Immature natural killer cell (primary cell): Measurements from ENCODE around the gene CSTA. TPM values are rescaled to one million over a fixed set of nuclear protein-coding genes. Genes with fewer than 3 reads are reported as not detected.

ENCODE experiments used
- DNase-seq, 3 donors: peaks; one replicate each; pipeline ENCODE4 v3.0.0; 2022; ENCODE audit warnings: mixed read lengths in 1 of 3
- H3K27ac Mint-ChIP-seq, 6 donors: one replicate each; pipeline ENCODE4 v1.8.0; 2020; ENCODE audit warnings: mixed read lengths in 6 of 6, mild to moderate bottlenecking in 5 of 6, inconsistent platforms in 4 of 6, moderate library complexity in 3 of 6
- H3K27me3 Mint-ChIP-seq, 3 donors: one replicate each; pipeline ENCODE4 v1.8.0; 2020 to 2021; ENCODE audit warnings: low read depth in 3 of 3, mild to moderate bottlenecking in 3 of 3, mixed read lengths in 3 of 3, moderate library complexity in 3 of 3, inconsistent platforms in 1 of 3
- H3K36me3 Mint-ChIP-seq, 3 donors: one replicate each; pipeline ENCODE4 v1.8.0; 2020; ENCODE audit warnings: mixed read lengths in 3 of 3, inconsistent platforms in 2 of 3, mild to moderate bottlenecking in 2 of 3
- H3K4me1 Mint-ChIP-seq, 2 donors: one replicate each; pipeline ENCODE4 v1.8.0; 2020; ENCODE audit warnings: inconsistent platforms in 2 of 2, mild to moderate bottlenecking in 2 of 2, mixed read lengths in 2 of 2, moderate library complexity in 1 of 2
- H3K4me3 Mint-ChIP-seq, 5 donors: one replicate each; pipeline ENCODE4 v1.8.0; 2020; ENCODE audit warnings: mild to moderate bottlenecking in 5 of 5, mixed read lengths in 5 of 5, inconsistent platforms in 3 of 5, moderate library complexity in 3 of 5
- H3K9me3 Mint-ChIP-seq, 6 donors: one replicate each; pipeline ENCODE4 v1.8.0; 2020; ENCODE audit warnings: mild to moderate bottlenecking in 6 of 6, mixed read lengths in 6 of 6, inconsistent platforms in 4 of 6, moderate library complexity in 3 of 6
- polyA plus RNA-seq, 3 donors: library from polyadenylated mRNA; unstranded; fragments of 300-500 nt; fragmentation: Illumina TruSeq; gene quantifications; one replicate each; pipeline ENCODE4 v1.2.3, GENCODE V29; 2021

Gene CSTA, protein sequence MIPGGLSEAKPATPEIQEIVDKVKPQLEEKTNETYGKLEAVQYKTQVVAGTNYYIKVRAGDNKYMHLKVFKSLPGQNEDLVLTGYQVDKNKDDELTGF
- 1 to 10 TPM in 2 of 3 donors, under 1 TPM in 1; 0.63 to 4.1 (median 1.5) TPM for polyA plus RNA-seq

DNA sequence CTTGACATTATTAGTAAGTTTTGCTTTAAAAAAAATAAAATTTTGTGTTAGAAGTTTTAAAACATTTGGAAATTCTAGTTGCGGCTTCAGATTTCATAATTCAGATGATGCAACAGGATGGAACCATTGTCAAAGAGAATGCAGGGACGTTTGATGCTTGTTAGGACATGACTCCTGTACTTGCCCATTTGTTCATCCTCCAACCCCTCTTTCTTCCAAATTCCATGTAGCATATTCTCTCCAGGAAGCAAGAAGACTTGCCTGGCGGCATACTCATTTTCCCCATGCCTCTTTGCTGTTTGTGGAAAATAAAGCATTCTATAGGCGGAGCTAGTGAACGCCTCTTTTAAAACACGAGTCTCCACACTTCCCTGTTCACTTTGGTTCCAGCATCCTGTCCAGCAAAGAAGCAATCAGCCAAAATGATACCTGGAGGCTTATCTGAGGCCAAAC lies at the start of gene CSTA:
Gene CSTA (plus strand): TSS at position 378 of the 453 bp plus-strand sequence. CDS start 45 bp downstream, at position 423.
- H3K9me3 Mint-ChIP-seq, result peaks cover 0 to 4% (median 0%) of the 10 kb centered on the region in 6 donors
- H3K4me3 Mint-ChIP-seq, result no peak within 1 kb of the TSS
- H3K4me1 Mint-ChIP-seq, result no peaks in the 10 kb centered on the region
- DNase-seq, result no peak
- H3K36me3 Mint-ChIP-seq, result no peaks in the 10 kb centered on the region
- peaks cover 0 to 3% (median 1%) of the 10 kb centered on the region in 3 donors for H3K27me3 Mint-ChIP-seq
- no peak within 1 kb of the TSS for H3K27ac Mint-ChIP-seq

DNA sequence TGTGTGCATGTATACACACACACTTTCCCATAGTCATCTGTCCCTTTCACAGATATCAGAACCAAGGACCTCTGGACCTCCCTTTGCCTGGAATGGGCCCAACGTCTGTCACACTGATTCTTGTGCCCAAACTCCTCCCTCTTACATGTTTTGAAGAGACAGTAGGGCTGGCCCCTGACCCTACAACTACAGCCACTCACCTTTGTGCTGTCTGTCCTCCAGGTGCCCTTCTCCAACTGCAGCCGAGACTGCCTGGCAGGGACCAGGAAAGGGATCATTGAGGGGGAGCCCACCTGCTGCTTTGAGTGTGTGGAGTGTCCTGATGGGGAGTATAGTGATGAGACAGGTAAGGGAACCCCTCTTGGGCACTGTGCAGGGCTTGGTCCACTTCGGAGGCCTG lies 43.2 kb upstream of the CSTA start:
- H3K27ac Mint-ChIP-seq, result no peak overlapping the region
- H3K36me3 Mint-ChIP-seq, result no peaks in the 10 kb centered on the region
- no peak for DNase-seq
- no peak overlapping the region for H3K4me3 Mint-ChIP-seq
- H3K9me3 Mint-ChIP-seq, result no peaks in the 10 kb centered on the region
- peaks cover 0 to 3% (median 0%) of the 10 kb centered on the region in 3 donors for H3K27me3 Mint-ChIP-seq
- H3K4me1 Mint-ChIP-seq, result no peaks in the 10 kb centered on the region

DNA sequence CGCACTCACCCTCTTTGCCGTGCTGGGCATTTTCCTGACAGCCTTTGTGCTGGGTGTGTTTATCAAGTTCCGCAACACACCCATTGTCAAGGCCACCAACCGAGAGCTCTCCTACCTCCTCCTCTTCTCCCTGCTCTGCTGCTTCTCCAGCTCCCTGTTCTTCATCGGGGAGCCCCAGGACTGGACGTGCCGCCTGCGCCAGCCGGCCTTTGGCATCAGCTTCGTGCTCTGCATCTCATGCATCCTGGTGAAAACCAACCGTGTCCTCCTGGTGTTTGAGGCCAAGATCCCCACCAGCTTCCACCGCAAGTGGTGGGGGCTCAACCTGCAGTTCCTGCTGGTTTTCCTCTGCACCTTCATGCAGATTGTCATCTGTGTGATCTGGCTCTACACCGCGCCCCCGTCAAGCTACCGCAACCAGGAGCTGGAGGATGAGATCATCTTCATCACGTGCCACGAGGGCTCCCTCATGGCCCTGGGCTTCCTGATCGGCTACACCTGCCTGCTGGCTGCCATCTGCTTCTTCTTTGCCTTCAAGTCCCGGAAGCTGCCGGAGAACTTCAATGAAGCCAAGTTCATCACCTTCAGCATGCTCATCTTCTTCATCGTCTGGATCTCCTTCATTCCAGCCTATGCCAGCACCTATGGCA lies 41.1 kb upstream of the CSTA start:
- DNase-seq, result no peak
- Mint-ChIP-seq H3K4me3 (no peak overlapping the region), H3K27ac (no peak overlapping the region), H3K4me1 (no peaks in the 10 kb centered on the region), H3K9me3 (no peaks in the 10 kb centered on the region), H3K36me3 (no peaks in the 10 kb centered on the region), H3K27me3 (peaks cover 0 to 3% (median 0%) of the 10 kb centered on the region in 3 donors)

DNA sequence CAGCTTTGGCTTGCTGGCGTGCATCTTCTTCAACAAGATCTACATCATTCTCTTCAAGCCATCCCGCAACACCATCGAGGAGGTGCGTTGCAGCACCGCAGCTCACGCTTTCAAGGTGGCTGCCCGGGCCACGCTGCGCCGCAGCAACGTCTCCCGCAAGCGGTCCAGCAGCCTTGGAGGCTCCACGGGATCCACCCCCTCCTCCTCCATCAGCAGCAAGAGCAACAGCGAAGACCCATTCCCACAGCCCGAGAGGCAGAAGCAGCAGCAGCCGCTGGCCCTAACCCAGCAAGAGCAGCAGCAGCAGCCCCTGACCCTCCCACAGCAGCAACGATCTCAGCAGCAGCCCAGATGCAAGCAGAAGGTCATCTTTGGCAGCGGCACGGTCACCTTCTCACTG lies 40.6 kb upstream of the CSTA start:
- Mint-ChIP-seq H3K4me3 (no peak overlapping the region), H3K27me3 (peaks cover 0 to 8% (median 0%) of the 10 kb centered on the region in 3 donors), H3K36me3 (no peaks in the 10 kb centered on the region), H3K27ac (no peak overlapping the region), H3K9me3 (no peaks in the 10 kb centered on the region), H3K4me1 (no peaks in the 10 kb centered on the region)
- no peak for DNase-seq

DNA sequence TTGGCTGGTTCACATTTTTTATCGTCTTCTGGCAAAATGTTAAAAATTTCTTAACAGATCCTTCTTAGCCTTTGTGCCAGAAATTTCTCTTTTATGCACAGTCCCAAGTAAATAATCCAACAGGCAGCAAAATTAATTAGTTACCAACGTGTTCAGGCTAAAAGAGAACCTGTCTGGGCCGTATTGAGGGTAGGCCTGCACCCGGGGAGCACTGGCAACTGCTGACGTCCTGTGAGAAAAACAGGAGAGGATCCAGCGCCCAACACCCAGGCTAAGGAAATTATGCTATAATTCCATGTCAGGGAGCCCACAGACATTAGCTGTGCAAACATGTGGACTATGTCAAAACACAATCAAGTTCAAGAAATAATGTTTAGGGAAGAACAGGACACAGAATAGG lies 30.7 kb upstream of the CSTA start:
- H3K27me3 Mint-ChIP-seq, result peaks cover 0 to 3% (median 0%) of the 10 kb centered on the region in 3 donors
- no peak overlapping the region for H3K27ac Mint-ChIP-seq
- DNase-seq, result no peak
- no peaks in the 10 kb centered on the region for H3K4me1 Mint-ChIP-seq
- no peaks in the 10 kb centered on the region for H3K9me3 Mint-ChIP-seq
- no peaks in the 10 kb centered on the region for H3K36me3 Mint-ChIP-seq
- H3K4me3 Mint-ChIP-seq, result no peak overlapping the region

DNA sequence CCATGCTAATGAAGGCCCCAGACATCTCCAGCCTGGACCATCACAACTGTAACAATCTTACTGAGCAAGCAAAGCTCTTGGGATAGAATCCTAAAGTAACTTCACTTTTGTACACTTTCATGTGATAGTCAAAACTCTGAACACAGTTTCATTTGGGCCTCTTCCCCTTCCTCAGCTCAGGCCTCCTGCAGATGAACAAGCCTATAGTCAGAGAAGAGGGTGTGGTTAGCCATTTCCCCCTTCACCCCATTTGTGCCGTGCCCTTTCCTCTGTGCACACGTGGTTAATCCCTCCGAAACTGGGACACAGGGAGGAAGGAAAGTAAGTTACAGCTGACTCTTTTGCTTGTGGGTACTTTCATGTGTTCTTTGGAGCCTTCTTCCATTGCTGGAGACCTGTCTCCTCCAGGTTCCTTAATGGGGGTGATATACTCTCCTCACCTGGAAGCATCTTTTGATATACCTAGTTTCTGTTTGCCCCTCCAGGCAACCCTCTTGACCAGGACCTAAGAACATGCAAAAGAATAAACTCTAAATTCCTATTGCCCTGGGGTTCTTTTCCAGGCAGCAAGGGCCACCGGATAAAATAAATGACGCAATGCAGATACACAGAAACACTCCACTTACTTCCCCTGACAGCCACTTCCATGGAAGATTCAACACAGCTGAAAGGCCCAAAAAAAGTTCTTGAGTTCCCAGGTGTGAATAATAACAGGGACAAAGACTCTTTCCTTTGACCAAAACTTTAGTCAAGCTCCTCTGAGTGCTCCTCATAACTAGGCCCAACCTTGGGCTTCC lies 29.6 kb upstream of the CSTA start:
- peaks cover 0 to 1% (median 0%) of the 10 kb centered on the region in 6 donors for H3K9me3 Mint-ChIP-seq
- H3K4me3 Mint-ChIP-seq, result no peak overlapping the region
- H3K27me3 Mint-ChIP-seq, result peaks cover 0 to 2% (median 0%) of the 10 kb centered on the region in 3 donors
- H3K36me3 Mint-ChIP-seq, result no peaks in the 10 kb centered on the region
- no peak overlapping the region for H3K27ac Mint-ChIP-seq
- no peak for DNase-seq
- H3K4me1 Mint-ChIP-seq, result no peaks in the 10 kb centered on the region

DNA sequence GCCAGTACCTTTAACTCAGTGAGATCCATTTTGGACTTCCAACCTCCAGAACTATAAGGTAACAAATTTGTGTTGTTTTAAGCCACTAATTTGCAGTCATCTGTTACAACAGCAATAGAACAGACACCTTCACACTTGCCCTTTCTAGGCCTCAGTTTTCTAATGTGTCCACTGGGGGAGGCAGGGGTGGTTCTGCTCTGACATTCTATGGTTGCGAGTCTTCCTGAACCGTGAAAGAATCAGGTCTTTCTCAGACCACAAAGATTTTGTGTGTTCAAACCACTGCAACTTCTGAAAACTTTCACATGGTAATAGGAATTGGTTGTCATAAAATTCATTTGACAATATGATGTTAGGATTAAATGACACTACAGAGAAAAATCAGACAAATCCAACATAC lies 26.8 kb upstream of the CSTA start:
- DNase-seq, result no peak
- no peaks in the 10 kb centered on the region for H3K36me3 Mint-ChIP-seq
- H3K4me1 Mint-ChIP-seq, result no peaks in the 10 kb centered on the region
- H3K27ac Mint-ChIP-seq, result no peak overlapping the region
- H3K4me3 Mint-ChIP-seq, result no peak overlapping the region
- H3K27me3 Mint-ChIP-seq, result no peaks in the 10 kb centered on the region
- H3K9me3 Mint-ChIP-seq, result peaks cover 0 to 2% (median 0%) of the 10 kb centered on the region in 6 donors

DNA sequence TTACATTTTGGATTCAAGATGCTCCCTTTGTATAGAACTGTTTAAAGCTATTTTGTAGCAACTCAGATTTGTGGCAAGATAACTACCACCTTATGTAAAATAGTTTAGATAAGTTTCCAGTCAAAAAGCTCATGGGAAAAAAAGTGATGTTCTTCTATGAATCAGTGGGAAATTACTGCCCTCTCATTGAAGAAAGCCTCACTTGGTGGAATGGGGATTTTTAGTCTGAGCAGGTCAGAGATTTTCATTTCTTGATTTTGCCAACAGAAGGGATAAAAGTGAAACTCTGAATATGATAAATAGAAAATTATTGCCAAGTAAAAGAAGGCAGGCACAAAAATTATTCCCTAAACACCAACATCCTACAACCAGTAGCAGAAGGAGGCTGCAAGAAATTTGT lies 25.8 kb upstream of the CSTA start:
- no peaks in the 10 kb centered on the region for H3K27me3 Mint-ChIP-seq
- no peak overlapping the region for H3K27ac Mint-ChIP-seq
- H3K36me3 Mint-ChIP-seq, result no peaks in the 10 kb centered on the region
- peaks cover 0 to 2% (median 0%) of the 10 kb centered on the region in 6 donors for H3K9me3 Mint-ChIP-seq
- no peaks in the 10 kb centered on the region for H3K4me1 Mint-ChIP-seq
- H3K4me3 Mint-ChIP-seq, result no peak overlapping the region
- DNase-seq, result no peak

DNA sequence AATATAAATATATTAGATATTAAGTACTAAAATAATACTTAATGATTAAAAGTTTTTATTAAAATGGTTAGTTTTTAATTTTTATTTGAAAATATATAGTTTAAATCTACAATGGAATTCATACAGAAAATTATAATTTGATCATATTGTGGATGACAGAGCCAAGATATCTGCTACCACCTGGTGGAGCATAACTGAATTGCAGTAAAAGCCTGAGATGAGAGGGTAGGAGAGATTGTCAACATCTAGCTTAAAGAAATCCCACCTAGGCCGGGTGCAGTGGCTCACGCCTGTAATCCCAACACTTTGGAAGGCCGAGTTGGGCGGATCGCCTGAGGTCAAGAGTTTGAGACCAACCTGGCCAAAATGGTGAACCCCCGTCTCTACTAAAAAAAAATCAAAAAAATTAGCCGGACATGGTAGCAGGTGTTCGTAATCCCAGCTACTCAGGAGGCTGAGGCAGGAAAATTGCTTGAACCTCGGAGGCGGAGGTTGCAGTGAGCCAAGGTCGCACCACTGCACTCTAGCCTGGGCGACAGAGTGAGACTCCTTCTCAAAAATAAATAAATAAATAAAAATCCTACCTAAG lies 25.1 kb upstream of the CSTA start:
- no peak overlapping the region for H3K27ac Mint-ChIP-seq
- H3K36me3 Mint-ChIP-seq, result no peaks in the 10 kb centered on the region
- DNase-seq, result peak; percentile 15 to 38 (median 26)
- peaks cover 0 to 2% (median 0%) of the 10 kb centered on the region in 6 donors for H3K9me3 Mint-ChIP-seq
- H3K4me1 Mint-ChIP-seq, result no peaks in the 10 kb centered on the region
- H3K4me3 Mint-ChIP-seq, result no peak overlapping the region
- H3K27me3 Mint-ChIP-seq, result no peaks in the 10 kb centered on the region

DNA sequence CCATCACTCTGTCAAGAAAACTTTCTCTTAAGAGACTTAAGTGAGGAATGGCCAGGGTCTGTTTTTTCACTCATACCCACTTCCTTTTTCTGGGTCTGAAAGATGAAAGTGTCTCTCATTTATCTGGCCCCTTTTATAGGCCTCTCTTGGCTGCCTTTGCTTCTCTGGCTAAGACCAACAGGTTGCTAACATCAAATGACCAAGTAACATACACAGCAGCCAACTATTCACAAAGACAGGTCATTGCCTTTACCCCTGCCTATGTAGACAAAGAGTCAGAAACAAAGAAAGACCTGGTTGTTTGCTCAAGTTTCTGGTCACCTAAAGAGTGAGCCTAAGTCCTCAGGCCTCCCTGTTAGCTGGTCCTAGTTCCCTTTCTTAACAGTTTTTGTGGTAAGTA lies 24.0 kb upstream of the CSTA start:
- H3K27me3 Mint-ChIP-seq, result no peaks in the 10 kb centered on the region
- no peak overlapping the region for H3K27ac Mint-ChIP-seq
- no peaks in the 10 kb centered on the region for H3K36me3 Mint-ChIP-seq
- H3K9me3 Mint-ChIP-seq, result peaks cover 0 to 2% (median 0%) of the 10 kb centered on the region in 6 donors
- no peaks in the 10 kb centered on the region for H3K4me1 Mint-ChIP-seq
- no peak overlapping the region for H3K4me3 Mint-ChIP-seq
- no peak for DNase-seq

DNA sequence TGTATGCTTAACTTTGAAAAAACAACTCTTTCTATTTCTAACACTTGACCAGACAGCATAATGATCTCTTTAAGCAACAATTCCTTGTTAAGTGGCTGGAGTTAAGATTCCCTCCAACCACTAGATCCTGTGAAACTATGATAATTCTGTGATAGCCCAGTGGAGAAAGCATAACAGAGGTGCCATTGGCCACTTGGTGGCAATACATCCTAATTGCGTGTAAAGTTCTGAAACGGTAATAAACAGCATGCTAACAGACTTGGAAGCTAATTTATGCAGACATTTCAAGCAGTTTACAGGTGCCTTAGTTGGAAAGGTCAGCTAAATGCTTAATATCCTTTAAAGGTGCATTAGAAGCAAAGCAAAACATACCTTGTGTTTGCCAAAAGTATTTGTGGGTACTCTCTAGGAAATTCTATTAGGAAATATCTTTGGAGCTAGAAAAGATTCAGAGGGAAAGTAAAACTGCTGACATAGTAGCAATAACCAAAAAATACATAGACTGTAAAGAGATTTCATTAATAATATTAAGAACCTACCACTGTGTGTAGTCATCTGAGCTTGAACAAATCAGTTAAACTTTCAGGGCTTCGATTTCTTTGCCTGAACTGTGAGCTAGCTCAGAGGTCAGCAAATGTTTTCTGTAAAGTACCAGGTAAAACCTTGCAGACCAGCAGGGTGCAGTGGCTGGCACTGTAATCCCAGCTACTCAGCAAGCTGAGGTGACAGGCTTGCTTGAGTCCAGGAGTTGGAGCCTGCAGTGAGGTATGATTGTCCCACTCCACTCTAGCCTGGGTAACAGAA lies 19.0 kb upstream of the CSTA start:
- H3K27me3 Mint-ChIP-seq, result peaks cover 0 to 5% (median 0%) of the 10 kb centered on the region in 3 donors
- no peak overlapping the region for H3K27ac Mint-ChIP-seq
- no peak for DNase-seq
- H3K9me3 Mint-ChIP-seq, result no peaks in the 10 kb centered on the region
- no peak overlapping the region for H3K4me3 Mint-ChIP-seq
- H3K4me1 Mint-ChIP-seq, result no peaks in the 10 kb centered on the region
- no peaks in the 10 kb centered on the region for H3K36me3 Mint-ChIP-seq

DNA sequence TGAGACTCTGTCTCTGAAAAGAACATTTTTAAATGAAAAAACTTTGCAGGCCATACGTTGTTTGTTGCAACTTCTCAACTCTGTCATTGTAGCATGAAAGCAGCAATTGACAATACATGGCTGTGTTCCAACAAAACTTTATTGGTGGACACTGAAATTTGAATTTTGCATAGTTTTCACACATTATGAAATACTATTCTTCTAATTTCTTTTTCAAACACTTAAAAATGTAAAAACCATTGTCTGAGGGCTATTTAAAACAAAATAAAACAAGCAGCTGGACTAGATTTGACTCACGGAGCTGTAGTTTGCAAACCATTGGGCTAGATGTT lies 18.5 kb upstream of the CSTA start:
- H3K36me3 Mint-ChIP-seq, result no peaks in the 10 kb centered on the region
- H3K9me3 Mint-ChIP-seq, result no peaks in the 10 kb centered on the region
- no peak overlapping the region for H3K4me3 Mint-ChIP-seq
- H3K4me1 Mint-ChIP-seq, result no peaks in the 10 kb centered on the region
- peaks cover 0 to 5% (median 0%) of the 10 kb centered on the region in 3 donors for H3K27me3 Mint-ChIP-seq
- no peak for DNase-seq
- H3K27ac Mint-ChIP-seq, result no peak overlapping the region

DNA sequence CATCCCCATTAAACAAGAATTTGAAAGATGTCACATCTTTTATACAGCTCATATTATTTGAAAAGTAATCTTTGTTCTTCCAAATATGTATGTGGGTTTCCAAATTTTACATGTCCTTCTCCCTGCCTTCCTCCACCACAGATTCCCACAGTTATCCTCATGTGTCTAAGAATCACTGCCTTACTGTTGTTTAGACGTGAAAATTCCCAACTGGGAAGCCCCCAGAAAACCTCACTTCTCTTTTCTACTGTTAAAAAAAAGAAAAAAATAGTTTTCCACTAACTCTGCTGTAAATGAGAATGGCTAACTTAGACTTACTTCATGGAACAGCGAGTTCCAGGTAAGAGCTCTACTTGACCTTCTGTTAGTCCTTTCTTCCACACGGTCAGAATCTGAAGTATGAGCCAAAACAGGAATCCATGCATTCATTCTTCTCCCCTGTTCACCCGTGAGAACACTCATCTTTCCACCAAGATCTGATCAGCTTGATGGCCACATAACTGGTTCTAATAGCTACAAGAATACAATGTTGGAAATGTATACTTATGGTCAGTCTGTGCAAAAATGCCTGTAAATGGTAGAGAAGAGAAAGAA lies 17.9 kb upstream of the CSTA start:
- Mint-ChIP-seq H3K4me3 (no peak overlapping the region), H3K27me3 (peaks cover 0 to 5% (median 2%) of the 10 kb centered on the region in 3 donors), H3K27ac (no peak overlapping the region), H3K4me1 (no peaks in the 10 kb centered on the region), H3K9me3 (no peaks in the 10 kb centered on the region), H3K36me3 (no peaks in the 10 kb centered on the region)
- no peak for DNase-seq
